Measurements from ENCODE around the gene MRPL54. TPM values are rescaled to one million over a fixed set of nuclear protein-coding genes. Genes with fewer than 3 reads are reported as not detected.

MRPL54 gene
- total RNA-seq, 1 donor from 2014 or later: 35.9 TPM

- H3K4me3 Mint-ChIP-seq: no peak overlapping the region
- H3K4me1 Mint-ChIP-seq (ENCODE audit: unreplicated experiment): no peaks in the 10 kb centered on the region
- no peaks in the 10 kb centered on the region for H3K9me3 Mint-ChIP-seq
- no peak overlapping the region for H3K27ac Mint-ChIP-seq
- H3K27me3 Mint-ChIP-seq: no peaks in the 10 kb centered on the region
- no peak for DNase-seq (ENCODE audit: extremely low spot score, unreplicated experiment)
- H3K36me3 Mint-ChIP-seq: no peaks in the 10 kb centered on the region
- no peak for TF ChIP-seq CTCF (conservative IDR thresholded peaks at IDR 0.05)
Measured at GRCh38 chr19:3745363-3746045, 17.0 kb upstream of the MRPL54 start.

GRCh38 chr19:3746371-3747056 lies 16.0 kb upstream of the MRPL54 start:
- Mint-ChIP-seq H3K27ac (no peak overlapping the region), H3K9me3 (no peaks in the 10 kb centered on the region), H3K27me3 (no peaks in the 10 kb centered on the region), H3K36me3 (no peaks in the 10 kb centered on the region), H3K4me3 (no peak overlapping the region), H3K4me1 (ENCODE audit: unreplicated experiment) (no peaks in the 10 kb centered on the region)
- no peak for DNase-seq (ENCODE audit: extremely low spot score, unreplicated experiment)
- TF ChIP-seq CTCF (conservative IDR thresholded peaks at IDR 0.05): no peak

- Mint-ChIP-seq H3K27ac (no peak overlapping the region), H3K9me3 (no peaks in the 10 kb centered on the region), H3K36me3 (no peaks in the 10 kb centered on the region), H3K4me1 (ENCODE audit: unreplicated experiment) (no peaks in the 10 kb centered on the region), H3K27me3 (no peaks in the 10 kb centered on the region), H3K4me3 (no peak overlapping the region)
- DNase-seq (ENCODE audit: extremely low spot score, unreplicated experiment): no peak
- TF ChIP-seq CTCF (conservative IDR thresholded peaks at IDR 0.05): no peak
Measured at GRCh38 chr19:3748965-3749364, 13.5 kb upstream of the MRPL54 start.

GRCh38 chr19:3750211-3750610 lies 12.3 kb upstream of the MRPL54 start:
- no peak for TF ChIP-seq CTCF (conservative IDR thresholded peaks at IDR 0.05)
- Mint-ChIP-seq H3K36me3 (peaks cover 4% of the 10 kb centered on the region), H3K4me1 (ENCODE audit: unreplicated experiment) (no peaks in the 10 kb centered on the region), H3K27me3 (no peaks in the 10 kb centered on the region), H3K4me3 (no peak overlapping the region), H3K27ac (no peak overlapping the region), H3K9me3 (no peaks in the 10 kb centered on the region)
- DNase-seq (ENCODE audit: extremely low spot score, unreplicated experiment): no peak

GRCh38 chr19:3751236-3751635 lies 11.2 kb upstream of the MRPL54 start:
- Mint-ChIP-seq H3K27me3 (no peaks in the 10 kb centered on the region), H3K4me3 (no peak overlapping the region), H3K9me3 (no peaks in the 10 kb centered on the region), H3K4me1 (ENCODE audit: unreplicated experiment) (no peaks in the 10 kb centered on the region), H3K36me3 (peaks cover 5% of the 10 kb centered on the region), H3K27ac (no peak overlapping the region)
- TF ChIP-seq CTCF (conservative IDR thresholded peaks at IDR 0.05): no peak
- no peak for DNase-seq (ENCODE audit: extremely low spot score, unreplicated experiment)
